VCaP (cell line): ENCODE data around the gene PRICKLE2.
"Not testable (repeated sequence)": the region's sequence is repeated elsewhere in the genome, so short reads cannot be mapped to it uniquely, and the experiment has no call there.

ENCODE experiments used
- H3K27ac ChIP-seq: fragments of 450-650 bp; 2 replicates; pipeline ENCODE4 v1.5.1; 2017
- CTCF ChIP-seq: fragments of 450-650 bp; conservative IDR thresholded peaks from 2 replicates; pipeline ENCODE4 v1.5.1; 2017; ENCODE audit warnings: mild to moderate bottlenecking, moderate library complexity

PRICKLE2 gene

DNA sequence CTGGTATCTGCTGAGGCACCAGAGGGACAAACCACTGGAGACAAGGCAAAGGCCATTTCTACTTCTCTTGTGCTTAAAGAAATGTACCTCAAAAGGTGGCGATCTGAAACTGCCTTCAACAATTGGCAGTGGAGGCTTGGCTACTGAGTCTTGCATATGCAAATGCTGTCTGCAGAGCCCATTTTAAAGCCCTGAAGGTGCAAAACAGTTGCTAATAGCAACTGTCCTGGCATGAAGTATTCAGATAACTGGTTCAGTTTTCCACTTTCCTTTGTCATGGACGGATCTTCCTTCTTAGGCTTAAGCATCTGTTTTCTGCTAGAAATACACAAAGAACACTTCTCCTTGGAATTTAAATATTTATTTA is 130.6 kb downstream of the PRICKLE2 start:
- no peak overlapping the region for H3K27ac ChIP-seq
- no peak for TF ChIP-seq CTCF

DNA sequence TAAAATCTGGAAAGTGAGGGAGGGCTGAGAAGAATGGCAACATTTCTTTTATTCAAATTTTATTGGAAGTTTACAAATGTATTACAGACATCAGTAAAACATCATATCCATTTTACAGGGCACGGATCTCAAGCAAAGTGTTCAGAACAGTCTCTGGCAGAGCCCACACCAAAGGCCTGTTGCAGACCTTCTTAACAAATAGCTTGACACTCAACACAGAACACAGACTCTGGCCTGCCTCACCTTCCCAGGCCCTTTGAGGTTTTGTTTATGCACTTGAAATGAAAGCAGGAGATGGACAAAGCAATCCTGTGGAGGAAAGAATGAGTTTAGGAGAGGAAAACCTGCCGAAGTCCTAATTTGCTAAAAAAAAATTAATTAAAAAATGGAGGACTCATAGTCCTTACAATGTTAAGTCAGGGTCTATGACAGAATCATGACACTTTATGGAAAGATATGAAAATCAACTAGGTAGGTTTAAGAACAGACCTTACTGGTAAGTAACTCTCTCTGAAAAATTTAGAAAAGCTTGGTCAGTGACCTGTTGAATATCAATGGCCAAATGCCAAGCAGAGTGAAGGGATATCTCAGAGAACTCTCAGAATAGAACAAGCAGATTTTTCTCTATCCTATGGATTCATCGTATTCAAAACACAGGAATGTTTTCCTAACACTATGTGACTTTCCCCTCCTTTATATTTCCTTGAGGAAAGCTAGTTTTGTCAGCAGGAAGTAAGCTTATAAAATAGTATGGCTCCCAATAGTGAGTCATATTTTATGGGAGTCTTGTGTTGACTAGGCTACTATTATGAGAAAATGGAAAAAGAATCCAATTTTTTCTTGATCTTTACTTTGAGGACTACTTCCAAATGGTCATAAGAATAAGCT is 131.2 kb downstream of the PRICKLE2 start:
- no peak overlapping the region for H3K27ac ChIP-seq
- TF ChIP-seq CTCF, result no peak

DNA sequence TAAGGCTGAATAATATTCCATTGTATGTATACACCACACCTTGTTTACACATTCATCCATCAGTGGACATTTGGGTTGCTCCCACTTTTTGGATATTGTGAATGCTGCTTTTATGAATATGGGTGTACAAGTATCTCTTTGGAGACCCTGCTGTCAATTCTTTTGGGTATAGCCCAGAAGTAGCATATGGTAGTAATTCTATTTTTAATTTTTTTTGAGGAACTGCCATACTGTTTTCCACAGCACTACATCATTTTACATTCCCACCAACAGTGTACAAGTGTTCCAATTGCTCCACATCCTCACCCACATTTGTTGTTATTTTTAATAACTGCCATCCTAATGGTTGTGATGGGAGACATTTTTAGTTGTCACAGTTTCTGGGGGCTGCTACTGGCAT is 132.1 kb downstream of the PRICKLE2 start:
- no peak for TF ChIP-seq CTCF
- no peak overlapping the region for H3K27ac ChIP-seq

- H3K27ac ChIP-seq, result no peak overlapping the region
- TF ChIP-seq CTCF, result no peak
Observed at GRCh38 chr3:64091501-64091900, 133.8 kb downstream of the PRICKLE2 start.

DNA sequence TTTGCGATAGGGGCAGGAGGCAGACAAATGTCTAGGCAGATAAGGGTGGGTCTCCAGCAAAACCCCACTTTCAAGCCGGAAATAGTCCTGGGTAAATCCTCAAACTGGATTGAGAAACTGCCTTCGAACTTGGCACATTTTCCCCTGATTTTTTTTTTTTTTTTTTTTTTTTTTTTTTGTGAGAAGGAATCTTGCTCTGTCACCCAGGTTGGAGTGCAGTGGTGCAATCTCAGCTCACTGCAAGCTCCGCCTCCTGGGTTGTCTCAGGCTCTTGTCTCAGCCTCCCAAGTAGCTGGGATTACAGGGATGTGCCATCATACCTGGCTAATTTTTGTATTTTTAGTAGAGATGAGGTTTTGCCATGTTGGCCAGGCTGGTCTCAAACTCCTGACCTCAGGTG is 135.9 kb downstream of the PRICKLE2 start:
- H3K27ac ChIP-seq, result not testable (repeated sequence)

DNA sequence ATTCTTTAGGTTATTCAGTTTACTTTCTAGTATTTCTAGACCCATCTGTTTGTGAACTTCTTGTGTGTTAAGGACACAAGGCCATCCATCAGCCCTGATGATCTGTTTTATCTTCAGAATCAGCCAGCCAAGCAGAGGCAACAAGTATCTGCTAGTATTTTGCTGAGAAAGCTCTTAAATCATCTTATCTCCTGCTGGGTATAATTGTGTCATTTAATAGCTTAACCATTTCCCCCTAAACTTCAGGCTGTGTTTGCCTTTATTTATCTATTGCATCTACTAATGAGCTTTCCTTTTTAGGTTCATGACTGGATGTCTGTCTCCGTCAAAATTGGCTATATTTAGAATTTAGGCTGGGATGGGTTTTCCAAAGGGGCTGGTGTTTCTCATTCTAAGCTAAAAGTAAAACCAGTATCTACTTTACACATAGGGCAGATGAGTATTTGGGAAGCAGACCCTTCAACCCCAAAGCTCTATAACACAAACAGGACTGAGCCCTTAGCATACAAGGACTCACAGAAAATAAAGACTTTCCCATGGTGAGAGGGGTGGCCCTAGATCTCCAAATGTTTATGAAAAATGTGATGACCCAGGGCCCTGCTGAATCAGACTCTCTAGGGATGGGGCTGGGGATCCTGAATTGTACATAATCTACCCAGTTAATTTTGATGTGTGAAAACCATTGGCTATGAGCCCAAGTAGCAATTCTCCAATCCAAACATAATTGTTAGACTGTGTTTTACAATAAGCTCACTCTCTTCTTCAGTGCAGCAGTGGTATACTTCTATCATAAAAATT is 136.7 kb downstream of the PRICKLE2 start:
- H3K27ac ChIP-seq, result no peak overlapping the region
- TF ChIP-seq CTCF, result no peak

DNA sequence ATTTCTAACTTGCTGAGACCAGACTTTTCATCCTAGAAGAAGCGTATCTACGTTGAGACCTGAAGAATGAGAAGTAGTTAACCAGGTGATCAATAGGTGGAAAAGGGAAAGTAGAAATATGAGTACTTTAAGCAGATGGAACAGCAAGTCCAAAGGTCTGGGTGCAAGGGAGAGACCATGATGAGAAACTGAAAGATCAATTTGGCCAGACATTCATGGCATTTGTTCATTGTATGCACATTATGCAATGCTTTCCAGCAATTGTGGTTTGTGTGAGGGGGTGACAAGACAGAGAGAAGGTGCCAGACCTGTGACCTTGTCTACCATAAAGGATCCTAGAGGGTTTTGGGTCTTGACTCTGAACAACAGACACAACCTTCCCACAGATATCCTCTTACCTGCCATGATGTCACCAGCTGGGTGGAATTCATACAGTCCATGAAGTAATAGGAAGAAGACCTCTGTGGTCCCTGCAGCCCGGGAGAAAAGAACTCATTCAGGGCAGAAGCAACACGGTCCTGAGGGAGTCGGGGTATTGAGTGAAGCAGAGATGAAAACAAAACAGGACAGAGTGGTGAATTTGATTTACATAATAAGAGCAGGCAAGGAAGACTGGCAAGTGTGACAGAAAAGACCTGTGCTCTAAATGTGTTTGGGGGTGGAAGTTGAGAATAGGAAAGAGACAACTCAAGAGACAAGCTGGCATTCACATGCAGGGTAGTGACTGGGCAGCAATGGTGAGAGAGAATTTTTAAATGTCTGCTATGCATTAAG is 138.6 kb downstream of the PRICKLE2 start:
- no peak for TF ChIP-seq CTCF

More for the DNA sequence above, 138.6 kb downstream of the PRICKLE2 start:
- H3K27ac ChIP-seq, result no peak overlapping the region
